ENCODE measurements around the gene B4GALT3.

DNA sequence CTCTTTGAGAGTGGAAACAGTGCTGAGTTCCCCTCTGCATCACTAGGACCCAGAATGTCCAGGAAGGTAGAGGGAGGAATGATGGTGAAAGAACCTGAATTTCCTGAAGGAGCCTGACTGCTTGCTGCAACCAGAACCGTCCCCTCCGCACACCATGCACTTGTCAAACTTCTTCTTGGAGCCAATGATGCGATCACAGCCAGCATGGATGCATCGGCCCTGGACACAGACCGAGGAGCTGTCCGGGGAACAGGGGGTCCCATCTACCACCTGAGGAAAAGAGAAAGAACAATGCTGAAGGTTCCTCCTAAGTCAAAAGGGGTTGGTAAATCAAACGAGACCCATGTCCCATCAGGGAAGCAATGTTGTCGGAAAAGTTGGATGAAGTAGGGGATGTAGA is 14.7 kb upstream of the B4GALT3 start:
- TF ChIP-seq, protein P1, sequence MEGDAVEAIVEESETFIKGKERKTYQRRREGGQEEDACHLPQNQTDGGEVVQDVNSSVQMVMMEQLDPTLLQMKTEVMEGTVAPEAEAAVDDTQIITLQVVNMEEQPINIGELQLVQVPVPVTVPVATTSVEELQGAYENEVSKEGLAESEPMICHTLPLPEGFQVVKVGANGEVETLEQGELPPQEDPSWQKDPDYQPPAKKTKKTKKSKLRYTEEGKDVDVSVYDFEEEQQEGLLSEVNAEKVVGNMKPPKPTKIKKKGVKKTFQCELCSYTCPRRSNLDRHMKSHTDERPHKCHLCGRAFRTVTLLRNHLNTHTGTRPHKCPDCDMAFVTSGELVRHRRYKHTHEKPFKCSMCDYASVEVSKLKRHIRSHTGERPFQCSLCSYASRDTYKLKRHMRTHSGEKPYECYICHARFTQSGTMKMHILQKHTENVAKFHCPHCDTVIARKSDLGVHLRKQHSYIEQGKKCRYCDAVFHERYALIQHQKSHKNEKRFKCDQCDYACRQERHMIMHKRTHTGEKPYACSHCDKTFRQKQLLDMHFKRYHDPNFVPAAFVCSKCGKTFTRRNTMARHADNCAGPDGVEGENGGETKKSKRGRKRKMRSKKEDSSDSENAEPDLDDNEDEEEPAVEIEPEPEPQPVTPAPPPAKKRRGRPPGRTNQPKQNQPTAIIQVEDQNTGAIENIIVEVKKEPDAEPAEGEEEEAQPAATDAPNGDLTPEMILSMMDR (IDR thresholded peaks at IDR 0.05; ENCODE audit: extremely low read depth in 1 of 2, insufficient read depth in 1 of 2, low read depth in 1 of 2, low read length in 2 of 2), result no peak
- TF ChIP-seq, protein P2, sequence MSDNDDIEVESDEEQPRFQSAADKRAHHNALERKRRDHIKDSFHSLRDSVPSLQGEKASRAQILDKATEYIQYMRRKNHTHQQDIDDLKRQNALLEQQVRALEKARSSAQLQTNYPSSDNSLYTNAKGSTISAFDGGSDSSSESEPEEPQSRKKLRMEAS (IDR thresholded peaks at IDR 0.05; ENCODE audit: insufficient read depth, insufficient read length), result no peak
- TF ChIP-seq POLR2A (IDR thresholded peaks at IDR 0.05; ENCODE audit: low read depth, low read length), result no peak
- no peak for TF ChIP-seq EZH2 (IDR thresholded peaks at IDR 0.05; ENCODE audit: borderline replicate concordance, low read depth, low read length, severe bottlenecking)
- no peak for TF ChIP-seq FOS (IDR thresholded peaks at IDR 0.05; ENCODE audit: borderline replicate concordance, insufficient read depth, low read length)
- TF ChIP-seq POLR2AphosphoS5 (IDR thresholded peaks at IDR 0.05; ENCODE audit: insufficient read depth, low read depth, low read length), result no peak
- TF ChIP-seq GATA2 (IDR thresholded peaks at IDR 0.05; ENCODE audit: insufficient read depth, insufficient read length, low read depth, low read length), result no peak
- no peak for TF ChIP-seq MYC (IDR thresholded peaks at IDR 0.05; ENCODE audit: low read depth, low read length)
